HCT116 (cell line): ENCODE results near the gene RNF145. TPM values are rescaled to one million over a fixed set of nuclear protein-coding genes. Genes with fewer than 3 reads are reported as not detected.

Source experiments
- ATAC-seq: fragments of 200-7000 bp; cut with Tn5 transposase; 2 replicates; pipeline ENCODE4 v1.9.1; 2020; ENCODE audit warnings: mild to moderate bottlenecking, moderate library complexity
- BruUV-seq: library from RNA; stranded (reverse); fragments of 400-500 nt; replicated peaks from 2 replicates; lab custom pipeline; 2021; lab: Mats Ljungman, UMichigan
- CTCF ChIA-PET: fragments of 300-600 bp; sonication (Branson Sonifier 250); formaldehyde crosslinking; loops from one replicate; lab custom pipeline; 2021; ENCODE audit warnings: antibody characterized with exemption; lab: Charles Lee
- POLR2A ChIA-PET: fragments of 300-600, 350-600 bp; sonication (Branson Sonifier 250); formaldehyde crosslinking; loops from one replicate; lab custom pipeline; 2021; ENCODE audit warnings: antibody characterized with exemption; lab: Charles Lee
- RAD21 ChIA-PET, 2 experiments: fragments of 300-600 bp; sonication (Branson Sonifier 250); formaldehyde crosslinking; loops; one replicate each; lab custom pipeline; 2023; ENCODE audit warnings: low total read pairs in 2 of 2; ENCODE audit not compliant: uncharacterized antibody in 2 of 2, unreplicated experiment in 2 of 2, low non-redundant PET in 1 of 2; lab: Charles Lee
- DNase-seq: peaks from one replicate; pipeline ENCODE4 v3.0.0-alpha.2; 2010; ENCODE audit warnings: low read depth, low spot score
- H2AFZ ChIP-seq: fragments of 200-600 bp; shearing (Covaris generic), sonication (generic); 2 replicates; pipeline ENCODE4 v1.6.1; 2017; ENCODE audit warnings: low read depth, mixed run types, mixed read lengths, antibody characterized with exemption, low read length; ENCODE audit not compliant: poor library complexity, severe bottlenecking
- H3K27ac ChIP-seq: 2 replicates; pipeline ENCODE4 v1.5.1; 2012; ENCODE audit warnings: low read depth, low read length
- H3K27me3 ChIP-seq: fragments of 200-600 bp; sonication (generic); 2 replicates; pipeline ENCODE4 v1.6.1; 2016; ENCODE audit warnings: mixed run types, low read length, mixed read lengths; ENCODE audit not compliant: insufficient read depth
- H3K36me3 ChIP-seq, 2 experiments: fragments of 200-500 bp in 1 of 2; fragments of 200-600 bp in 1 of 2; sonication (Bioruptor generic) in 1 of 2; sonication (generic) in 1 of 2; 2 replicates each; pipeline versions ENCODE4 v1.5.1 to v1.6.1; 2014 to 2016; ENCODE audit warnings: low read length in 2 of 2, inconsistent platforms in 1 of 2, mixed read lengths in 1 of 2, mixed run types in 1 of 2; ENCODE audit not compliant: insufficient read depth in 2 of 2, control insufficient read depth in 1 of 2
- H3K4me1 ChIP-seq, 2 experiments: fragments of 200-600 bp in 1 of 2; sonication (generic) in 1 of 2; 2 replicates each; pipeline versions ENCODE4 v1.5.1 to v1.6.1; 2012 to 2017; ENCODE audit warnings: low read length in 2 of 2, inconsistent platforms in 1 of 2, mild to moderate bottlenecking in 1 of 2, mixed read lengths in 1 of 2, mixed run types in 1 of 2, moderate library complexity in 1 of 2; ENCODE audit not compliant: insufficient read depth in 2 of 2, control insufficient read depth in 1 of 2
- H3K4me2 ChIP-seq: fragments of 200-600 bp; sonication (generic); 2 replicates; pipeline ENCODE4 v1.6.1; 2017; ENCODE audit warnings: mixed run types, low read length, mixed read lengths
- H3K4me3 ChIP-seq, 2 experiments: fragments of 200-600 bp in 1 of 2; sonication (generic) in 1 of 2; replicated peaks in 1 of 2; 2 replicates each; pipeline ENCODE4 v1.5.1; 2011 to 2016; ENCODE audit warnings: low read length in 2 of 2, control low read depth in 1 of 2, low read depth in 1 of 2, mild to moderate bottlenecking in 1 of 2, mixed read lengths in 1 of 2, mixed run types in 1 of 2
- H3K79me2 ChIP-seq: fragments of 200-600 bp; sonication (generic); 2 replicates; pipeline ENCODE4 v1.6.1; 2017; ENCODE audit warnings: mild to moderate bottlenecking, mixed run types, low read length, moderate library complexity, mixed read lengths; ENCODE audit not compliant: insufficient read depth
- H3K9ac ChIP-seq: fragments of 200-600 bp; sonication (generic); 2 replicates; pipeline ENCODE4 v1.6.1; 2016; ENCODE audit warnings: low read length, mixed read lengths
- H3K9me2 ChIP-seq: fragments of 200-600 bp; sonication (generic), shearing (Covaris generic); 2 replicates; pipeline ENCODE4 v1.6.1; 2017; ENCODE audit warnings: mixed run types, mild to moderate bottlenecking, moderate library complexity; ENCODE audit not compliant: insufficient read depth
- H3K9me3 ChIP-seq, 2 experiments: fragments of 200-500 bp in 1 of 2; fragments of 200-600 bp in 1 of 2; sonication (Bioruptor generic) in 1 of 2; sonication (generic) in 1 of 2; 2 replicates each; pipeline ENCODE4 v1.6.1; 2014 to 2017; ENCODE audit warnings: low read length in 2 of 2, mixed read lengths in 2 of 2, inconsistent platforms in 1 of 2, low read depth in 1 of 2, mild to moderate bottlenecking in 1 of 2, mixed run types in 1 of 2, moderate library complexity in 1 of 2; ENCODE audit not compliant: control insufficient read depth in 1 of 2, insufficient read depth in 1 of 2
- H4K20me1 ChIP-seq: fragments of 200-600 bp; sonication (generic), shearing (Covaris generic); 2 replicates; pipeline ENCODE4 v1.6.1; 2017; ENCODE audit warnings: mixed run types, mild to moderate bottlenecking, moderate library complexity; ENCODE audit not compliant: insufficient read depth
- CBX3 ChIP-seq: IDR thresholded peaks from 2 replicates; pipeline ENCODE4 v1.6.1; 2012; ENCODE audit warnings: low read depth
- CEBPB ChIP-seq: IDR thresholded peaks from 2 replicates; pipeline ENCODE4 v1.6.1; 2012; ENCODE audit warnings: low read depth
- ELF1 ChIP-seq: IDR thresholded peaks from 2 replicates; pipeline ENCODE4 v1.6.1; 2012; ENCODE audit warnings: low read depth, borderline replicate concordance
- EZH2phosphoT487 ChIP-seq: fragments of 200-600 bp; IDR thresholded peaks from 2 replicates; pipeline ENCODE4 v1.6.1; 2018; ENCODE audit warnings: antibody characterized with exemption, borderline replicate concordance
- JUND ChIP-seq: IDR thresholded peaks from 2 replicates; pipeline ENCODE4 v1.6.1; 2012
- MAX ChIP-seq: IDR thresholded peaks from 2 replicates; pipeline ENCODE4 v1.6.1; 2012
- POLR2A ChIP-seq: IDR thresholded peaks from 2 replicates; pipeline ENCODE4 v1.7.0; 2011; ENCODE audit warnings: borderline replicate concordance; ENCODE audit not compliant: insufficient read depth, insufficient read length; ENCODE audit errors: extremely low read depth
- POLR2AphosphoS5 ChIP-seq: IDR thresholded peaks from 2 replicates; pipeline ENCODE4 v1.6.1; 2011; ENCODE audit warnings: mild to moderate bottlenecking, low read depth, low read length, moderate library complexity
- RAD21 ChIP-seq: IDR thresholded peaks from 2 replicates; pipeline ENCODE4 v1.6.1; 2012; ENCODE audit warnings: low read depth, mild to moderate bottlenecking
- REST ChIP-seq: IDR thresholded peaks from 2 replicates; pipeline ENCODE4 v1.6.1; 2012; ENCODE audit warnings: low read depth
- SP1 ChIP-seq: IDR thresholded peaks from 2 replicates; pipeline ENCODE4 v1.6.1; 2012; ENCODE audit warnings: low read depth
- YY1 ChIP-seq: IDR thresholded peaks from 2 replicates; pipeline ENCODE4 v1.6.1; 2011; ENCODE audit warnings: low read length, low read depth, moderate library complexity, mild to moderate bottlenecking; ENCODE audit not compliant: insufficient replicate concordance; ENCODE audit errors: extremely low read depth
- ZFX ChIP-seq: fragments of 450-650 bp; IDR thresholded peaks from 2 replicates; pipeline ENCODE4 v1.6.1; 2017
- ZNF274 ChIP-seq: fragments of 200-500 bp; sonication (Bioruptor generic); IDR thresholded peaks from 2 replicates; pipeline ENCODE4 v1.6.1; 2014; ENCODE audit warnings: mild to moderate bottlenecking, low read depth, low read length, inconsistent platforms
- intact Hi-C: fragments of 100-400 bp; cut with micrococcal nuclease; formaldehyde crosslinking; loops from 2 replicates; pipeline ENCODE4 v1.10.0; 2022
- total RNA-seq: library from RNA; stranded (reverse); gene quantifications from one replicate; pipeline ENCODE4 v1.2.1, GENCODE V29; 2021; ENCODE audit not compliant: unreplicated experiment
- TF ChIP-seq, protein P1 (sequence below), 3 experiments: fragments of 200-600 bp in 1 of 3; sonication (generic) in 1 of 3; IDR thresholded peaks in 2 of 3; conservative IDR thresholded peaks in 1 of 3; 2 replicates each; pipeline ENCODE4 v1.5.1; 2012 to 2017; ENCODE audit warnings: low read depth in 2 of 3, low read length in 2 of 3, antibody characterized with exemption in 1 of 3, borderline replicate concordance in 1 of 3, control low read depth in 1 of 3, mild to moderate bottlenecking in 1 of 3, mixed read lengths in 1 of 3, mixed run types in 1 of 3, moderate library complexity in 1 of 3; ENCODE audit not compliant: insufficient read depth in 1 of 3

The RNF145 gene
- total RNA-seq, 1 experiment from 2014 or later, result 60.6 TPM

- POLR2A ChIA-PET, result no interaction called here
- CTCF ChIA-PET, result interaction anchor here (3.1 kb wide), 1 partner anchor 9 kb away, joined by 12 read pairs; no protein-coding TSS in a partner anchor
- no peaks in the 10 kb centered on the region for H4K20me1 ChIP-seq
- H3K36me3 ChIP-seq, result no peaks in the 10 kb centered on the region
- H3K4me1 ChIP-seq, result no peaks in the 10 kb centered on the region
- no peaks in the 10 kb centered on the region for H3K9me2 ChIP-seq
- peaks cover 5% of the 10 kb centered on the region; the same call in 1 of the 2 replicates for H3K27me3 ChIP-seq
- intact Hi-C loops, result no loop called here
- RAD21 ChIA-PET, result no interaction called here
- no peak overlapping the region for H2AFZ ChIP-seq
- no peak overlapping the region for H3K9ac ChIP-seq
- H3K79me2 ChIP-seq, result no peaks in the 10 kb centered on the region
- no TSS peak for BruUV-seq
- DNase-seq, result no peak
- H3K27ac ChIP-seq, result no peak overlapping the region
- TF ChIP-seq ELF1 (no peak), CBX3 (no peak), RAD21 (no peak), POLR2A (no peak), POLR2AphosphoS5 (no peak), YY1 (no peak), CEBPB (no peak), ZFX (no peak)
- TF ChIP-seq, protein P1, sequence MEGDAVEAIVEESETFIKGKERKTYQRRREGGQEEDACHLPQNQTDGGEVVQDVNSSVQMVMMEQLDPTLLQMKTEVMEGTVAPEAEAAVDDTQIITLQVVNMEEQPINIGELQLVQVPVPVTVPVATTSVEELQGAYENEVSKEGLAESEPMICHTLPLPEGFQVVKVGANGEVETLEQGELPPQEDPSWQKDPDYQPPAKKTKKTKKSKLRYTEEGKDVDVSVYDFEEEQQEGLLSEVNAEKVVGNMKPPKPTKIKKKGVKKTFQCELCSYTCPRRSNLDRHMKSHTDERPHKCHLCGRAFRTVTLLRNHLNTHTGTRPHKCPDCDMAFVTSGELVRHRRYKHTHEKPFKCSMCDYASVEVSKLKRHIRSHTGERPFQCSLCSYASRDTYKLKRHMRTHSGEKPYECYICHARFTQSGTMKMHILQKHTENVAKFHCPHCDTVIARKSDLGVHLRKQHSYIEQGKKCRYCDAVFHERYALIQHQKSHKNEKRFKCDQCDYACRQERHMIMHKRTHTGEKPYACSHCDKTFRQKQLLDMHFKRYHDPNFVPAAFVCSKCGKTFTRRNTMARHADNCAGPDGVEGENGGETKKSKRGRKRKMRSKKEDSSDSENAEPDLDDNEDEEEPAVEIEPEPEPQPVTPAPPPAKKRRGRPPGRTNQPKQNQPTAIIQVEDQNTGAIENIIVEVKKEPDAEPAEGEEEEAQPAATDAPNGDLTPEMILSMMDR (IDR thresholded peaks at IDR 0.05 in 2 of 3, conservative IDR thresholded peaks at IDR 0.05 in 1 of 3; ENCODE audit: borderline replicate concordance in 1 of 3, insufficient read depth in 1 of 3, low read depth in 2 of 3, low read length in 2 of 3), result no peak
- ATAC-seq, result no peak
- no peak overlapping the region for H3K4me3 ChIP-seq
- H3K4me2 ChIP-seq, result no peak overlapping the region
- H3K9me3 ChIP-seq, result no peaks in the 10 kb centered on the region
These were observed 61.4 kb downstream of the RNF145 start for GRCh38 chr5:159147976-159148375.

DNA sequence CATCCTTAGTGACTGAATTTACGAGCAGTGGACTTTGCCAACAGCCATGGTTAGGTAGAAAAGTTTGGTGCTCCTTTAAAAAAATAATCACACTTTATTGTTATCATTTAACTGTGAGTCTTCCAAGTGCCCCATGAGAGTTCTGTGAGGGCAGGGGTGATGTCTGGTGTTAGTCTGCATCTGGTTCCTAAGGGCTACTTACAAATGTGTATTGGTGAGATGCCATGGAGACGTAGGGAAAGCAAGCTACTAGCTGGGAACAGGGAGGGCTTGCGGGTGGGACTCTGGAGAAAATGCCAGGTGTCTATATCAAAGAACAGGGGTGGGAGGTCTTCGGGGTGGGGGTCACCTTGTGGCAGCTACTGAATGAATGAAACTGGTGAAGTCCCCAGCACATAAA lies 62.5 kb downstream of the RNF145 start:
- no peaks in the 10 kb centered on the region for H3K4me1 ChIP-seq
- TF ChIP-seq EZH2phosphoT487 (no peak), SP1 (no peak), JUND (no peak), ZFX (no peak), CEBPB (no peak), ZNF274 (no peak), REST (no peak), MAX (no peak)
- H3K27me3 ChIP-seq, result peaks cover 5% of the 10 kb centered on the region; the same call in 1 of the 2 replicates
- DNase-seq (no peak), ATAC-seq (no peak)
- no peaks in the 10 kb centered on the region for H3K36me3 ChIP-seq
- intact Hi-C loops, result no loop called here
- H3K79me2 ChIP-seq, result no peaks in the 10 kb centered on the region
- no peak overlapping the region for H3K4me2 ChIP-seq
- ChIA-PET POLR2A (no interaction called here), RAD21 (no interaction called here), CTCF (interaction anchor here (3.1 kb wide), 1 partner anchor 10 kb away, joined by 12 read pairs; no protein-coding TSS in a partner anchor)
- no peak overlapping the region for H3K4me3 ChIP-seq
- no TSS peak for BruUV-seq
- no peaks in the 10 kb centered on the region for H4K20me1 ChIP-seq
- no peak overlapping the region for H2AFZ ChIP-seq
- H3K27ac ChIP-seq, result no peak overlapping the region
- H3K9me2 ChIP-seq, result no peaks in the 10 kb centered on the region
- H3K9me3 ChIP-seq, result no peaks in the 10 kb centered on the region
- H3K9ac ChIP-seq, result no peak overlapping the region
